ENCODE data around the gene POLDIP2. TPM values are rescaled to one million over a fixed set of nuclear protein-coding genes. Genes with fewer than 3 reads are reported as not detected.

The POLDIP2 gene
- total and polyA plus RNA-seq, 2 of the 13 experiments (the other 11 are each of a cell fraction or from before 2014, with no cell fraction given): 85.9 to 114 TPM

DNA sequence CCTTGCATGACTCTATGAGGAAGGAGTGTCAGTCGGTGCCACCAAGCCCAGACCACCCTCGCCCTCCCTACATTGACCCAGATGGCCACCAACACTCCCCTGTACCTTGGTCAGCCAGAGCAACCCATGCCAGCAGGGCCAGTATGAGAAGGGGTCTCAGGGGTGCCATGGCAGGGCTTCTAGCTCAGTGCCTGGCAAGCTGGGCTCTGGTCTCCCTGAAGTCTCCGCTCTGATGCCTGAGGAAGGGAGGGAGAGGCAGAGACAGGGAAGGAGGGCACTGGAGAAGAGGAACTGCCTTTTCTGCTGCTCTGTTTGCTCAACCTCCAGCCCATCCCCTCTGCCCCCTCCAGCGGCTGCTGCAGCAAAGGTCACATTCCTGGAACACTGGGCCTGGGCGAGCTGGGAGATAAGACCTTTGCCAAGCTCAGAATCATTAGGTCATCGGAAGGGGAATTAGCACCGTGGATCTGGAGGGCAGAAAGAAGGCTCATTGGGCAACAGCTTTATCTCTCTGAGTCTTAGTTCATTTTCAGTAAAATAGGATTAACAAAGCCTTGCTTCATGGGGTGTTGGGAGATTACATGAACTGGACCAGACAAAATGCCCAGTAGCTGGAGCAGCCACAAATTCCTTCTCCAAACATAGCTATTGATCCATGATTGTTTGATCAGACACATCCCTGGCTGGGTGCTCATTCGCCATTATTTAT lies 12.9 kb upstream of the POLDIP2 start, which contains the start of gene VTN (continued):
- TF ChIP-seq, protein P1, sequence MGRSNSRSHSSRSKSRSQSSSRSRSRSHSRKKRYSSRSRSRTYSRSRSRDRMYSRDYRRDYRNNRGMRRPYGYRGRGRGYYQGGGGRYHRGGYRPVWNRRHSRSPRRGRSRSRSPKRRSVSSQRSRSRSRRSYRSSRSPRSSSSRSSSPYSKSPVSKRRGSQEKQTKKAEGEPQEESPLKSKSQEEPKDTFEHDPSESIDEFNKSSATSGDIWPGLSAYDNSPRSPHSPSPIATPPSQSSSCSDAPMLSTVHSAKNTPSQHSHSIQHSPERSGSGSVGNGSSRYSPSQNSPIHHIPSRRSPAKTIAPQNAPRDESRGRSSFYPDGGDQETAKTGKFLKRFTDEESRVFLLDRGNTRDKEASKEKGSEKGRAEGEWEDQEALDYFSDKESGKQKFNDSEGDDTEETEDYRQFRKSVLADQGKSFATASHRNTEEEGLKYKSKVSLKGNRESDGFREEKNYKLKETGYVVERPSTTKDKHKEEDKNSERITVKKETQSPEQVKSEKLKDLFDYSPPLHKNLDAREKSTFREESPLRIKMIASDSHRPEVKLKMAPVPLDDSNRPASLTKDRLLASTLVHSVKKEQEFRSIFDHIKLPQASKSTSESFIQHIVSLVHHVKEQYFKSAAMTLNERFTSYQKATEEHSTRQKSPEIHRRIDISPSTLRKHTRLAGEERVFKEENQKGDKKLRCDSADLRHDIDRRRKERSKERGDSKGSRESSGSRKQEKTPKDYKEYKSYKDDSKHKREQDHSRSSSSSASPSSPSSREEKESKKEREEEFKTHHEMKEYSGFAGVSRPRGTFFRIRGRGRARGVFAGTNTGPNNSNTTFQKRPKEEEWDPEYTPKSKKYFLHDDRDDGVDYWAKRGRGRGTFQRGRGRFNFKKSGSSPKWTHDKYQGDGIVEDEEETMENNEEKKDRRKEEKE (IDR thresholded peaks at IDR 0.05): no peak
- TF ChIP-seq, protein P2, sequence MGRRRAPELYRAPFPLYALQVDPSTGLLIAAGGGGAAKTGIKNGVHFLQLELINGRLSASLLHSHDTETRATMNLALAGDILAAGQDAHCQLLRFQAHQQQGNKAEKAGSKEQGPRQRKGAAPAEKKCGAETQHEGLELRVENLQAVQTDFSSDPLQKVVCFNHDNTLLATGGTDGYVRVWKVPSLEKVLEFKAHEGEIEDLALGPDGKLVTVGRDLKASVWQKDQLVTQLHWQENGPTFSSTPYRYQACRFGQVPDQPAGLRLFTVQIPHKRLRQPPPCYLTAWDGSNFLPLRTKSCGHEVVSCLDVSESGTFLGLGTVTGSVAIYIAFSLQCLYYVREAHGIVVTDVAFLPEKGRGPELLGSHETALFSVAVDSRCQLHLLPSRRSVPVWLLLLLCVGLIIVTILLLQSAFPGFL (CRISPR knock-in tag; IDR thresholded peaks at IDR 0.05): no peak
- TF ChIP-seq FOXA1 (IDR thresholded peaks at IDR 0.05): peak; percentile 52; the same call in 1 of the 2 replicates
- TF ChIP-seq FOXA1 (CRISPR knock-in tag; IDR thresholded peaks at IDR 0.05): peak; percentile 80
- no peak for TF ChIP-seq ZNF33A (CRISPR knock-in tag; IDR thresholded peaks at IDR 0.05; ENCODE audit: borderline replicate concordance)
- TF ChIP-seq GLI4 (CRISPR knock-in tag; IDR thresholded peaks at IDR 0.05; ENCODE audit: borderline replicate concordance): no peak
- peak; percentile 76 for TF ChIP-seq ZNF644 (CRISPR knock-in tag; IDR thresholded peaks at IDR 0.05; ENCODE audit: low read depth)
- no peak for TF ChIP-seq SUZ12 (IDR thresholded peaks at IDR 0.05; ENCODE audit: low read depth, low read length)
- TF ChIP-seq, protein P3, sequence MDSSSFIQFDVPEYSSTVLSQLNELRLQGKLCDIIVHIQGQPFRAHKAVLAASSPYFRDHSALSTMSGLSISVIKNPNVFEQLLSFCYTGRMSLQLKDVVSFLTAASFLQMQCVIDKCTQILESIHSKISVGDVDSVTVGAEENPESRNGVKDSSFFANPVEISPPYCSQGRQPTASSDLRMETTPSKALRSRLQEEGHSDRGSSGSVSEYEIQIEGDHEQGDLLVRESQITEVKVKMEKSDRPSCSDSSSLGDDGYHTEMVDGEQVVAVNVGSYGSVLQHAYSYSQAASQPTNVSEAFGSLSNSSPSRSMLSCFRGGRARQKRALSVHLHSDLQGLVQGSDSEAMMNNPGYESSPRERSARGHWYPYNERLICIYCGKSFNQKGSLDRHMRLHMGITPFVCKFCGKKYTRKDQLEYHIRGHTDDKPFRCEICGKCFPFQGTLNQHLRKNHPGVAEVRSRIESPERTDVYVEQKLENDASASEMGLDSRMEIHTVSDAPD (CRISPR knock-in tag; IDR thresholded peaks at IDR 0.05): peak; percentile 92
- TF ChIP-seq, protein P4, sequence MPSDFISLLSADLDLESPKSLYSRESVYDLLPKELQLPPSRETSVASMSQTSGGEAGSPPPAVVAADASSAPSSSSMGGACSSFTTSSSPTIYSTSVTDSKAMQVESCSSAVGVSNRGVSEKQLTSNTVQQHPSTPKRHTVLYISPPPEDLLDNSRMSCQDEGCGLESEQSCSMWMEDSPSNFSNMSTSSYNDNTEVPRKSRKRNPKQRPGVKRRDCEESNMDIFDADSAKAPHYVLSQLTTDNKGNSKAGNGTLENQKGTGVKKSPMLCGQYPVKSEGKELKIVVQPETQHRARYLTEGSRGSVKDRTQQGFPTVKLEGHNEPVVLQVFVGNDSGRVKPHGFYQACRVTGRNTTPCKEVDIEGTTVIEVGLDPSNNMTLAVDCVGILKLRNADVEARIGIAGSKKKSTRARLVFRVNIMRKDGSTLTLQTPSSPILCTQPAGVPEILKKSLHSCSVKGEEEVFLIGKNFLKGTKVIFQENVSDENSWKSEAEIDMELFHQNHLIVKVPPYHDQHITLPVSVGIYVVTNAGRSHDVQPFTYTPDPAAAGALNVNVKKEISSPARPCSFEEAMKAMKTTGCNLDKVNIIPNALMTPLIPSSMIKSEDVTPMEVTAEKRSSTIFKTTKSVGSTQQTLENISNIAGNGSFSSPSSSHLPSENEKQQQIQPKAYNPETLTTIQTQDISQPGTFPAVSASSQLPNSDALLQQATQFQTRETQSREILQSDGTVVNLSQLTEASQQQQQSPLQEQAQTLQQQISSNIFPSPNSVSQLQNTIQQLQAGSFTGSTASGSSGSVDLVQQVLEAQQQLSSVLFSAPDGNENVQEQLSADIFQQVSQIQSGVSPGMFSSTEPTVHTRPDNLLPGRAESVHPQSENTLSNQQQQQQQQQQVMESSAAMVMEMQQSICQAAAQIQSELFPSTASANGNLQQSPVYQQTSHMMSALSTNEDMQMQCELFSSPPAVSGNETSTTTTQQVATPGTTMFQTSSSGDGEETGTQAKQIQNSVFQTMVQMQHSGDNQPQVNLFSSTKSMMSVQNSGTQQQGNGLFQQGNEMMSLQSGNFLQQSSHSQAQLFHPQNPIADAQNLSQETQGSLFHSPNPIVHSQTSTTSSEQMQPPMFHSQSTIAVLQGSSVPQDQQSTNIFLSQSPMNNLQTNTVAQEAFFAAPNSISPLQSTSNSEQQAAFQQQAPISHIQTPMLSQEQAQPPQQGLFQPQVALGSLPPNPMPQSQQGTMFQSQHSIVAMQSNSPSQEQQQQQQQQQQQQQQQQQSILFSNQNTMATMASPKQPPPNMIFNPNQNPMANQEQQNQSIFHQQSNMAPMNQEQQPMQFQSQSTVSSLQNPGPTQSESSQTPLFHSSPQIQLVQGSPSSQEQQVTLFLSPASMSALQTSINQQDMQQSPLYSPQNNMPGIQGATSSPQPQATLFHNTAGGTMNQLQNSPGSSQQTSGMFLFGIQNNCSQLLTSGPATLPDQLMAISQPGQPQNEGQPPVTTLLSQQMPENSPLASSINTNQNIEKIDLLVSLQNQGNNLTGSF (CRISPR knock-in tag; IDR thresholded peaks at IDR 0.05): no peak
- peak; percentile 70; the same call in 1 of the 2 replicates for TF ChIP-seq AHR (CRISPR knock-in tag; IDR thresholded peaks at IDR 0.05)
- TF ChIP-seq, protein P5, sequence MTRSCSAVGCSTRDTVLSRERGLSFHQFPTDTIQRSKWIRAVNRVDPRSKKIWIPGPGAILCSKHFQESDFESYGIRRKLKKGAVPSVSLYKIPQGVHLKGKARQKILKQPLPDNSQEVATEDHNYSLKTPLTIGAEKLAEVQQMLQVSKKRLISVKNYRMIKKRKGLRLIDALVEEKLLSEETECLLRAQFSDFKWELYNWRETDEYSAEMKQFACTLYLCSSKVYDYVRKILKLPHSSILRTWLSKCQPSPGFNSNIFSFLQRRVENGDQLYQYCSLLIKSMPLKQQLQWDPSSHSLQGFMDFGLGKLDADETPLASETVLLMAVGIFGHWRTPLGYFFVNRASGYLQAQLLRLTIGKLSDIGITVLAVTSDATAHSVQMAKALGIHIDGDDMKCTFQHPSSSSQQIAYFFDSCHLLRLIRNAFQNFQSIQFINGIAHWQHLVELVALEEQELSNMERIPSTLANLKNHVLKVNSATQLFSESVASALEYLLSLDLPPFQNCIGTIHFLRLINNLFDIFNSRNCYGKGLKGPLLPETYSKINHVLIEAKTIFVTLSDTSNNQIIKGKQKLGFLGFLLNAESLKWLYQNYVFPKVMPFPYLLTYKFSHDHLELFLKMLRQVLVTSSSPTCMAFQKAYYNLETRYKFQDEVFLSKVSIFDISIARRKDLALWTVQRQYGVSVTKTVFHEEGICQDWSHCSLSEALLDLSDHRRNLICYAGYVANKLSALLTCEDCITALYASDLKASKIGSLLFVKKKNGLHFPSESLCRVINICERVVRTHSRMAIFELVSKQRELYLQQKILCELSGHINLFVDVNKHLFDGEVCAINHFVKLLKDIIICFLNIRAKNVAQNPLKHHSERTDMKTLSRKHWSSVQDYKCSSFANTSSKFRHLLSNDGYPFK (CRISPR knock-in tag; IDR thresholded peaks at IDR 0.05; ENCODE audit: borderline replicate concordance): no peak; the same call in 1 of the 2 replicates
- TF ChIP-seq ZNF30 (CRISPR knock-in tag; IDR thresholded peaks at IDR 0.05): no peak
- TF ChIP-seq ZFP1 (CRISPR knock-in tag; IDR thresholded peaks at IDR 0.05): 0 out of 2 replicates have a peak, but pooled peaks have one; percentile 37
- peak; percentile 98 for TF ChIP-seq TEAD3 (CRISPR knock-in tag; optimal IDR thresholded peaks at IDR 0.05; ENCODE audit: borderline replicate concordance)
- no peak for TF ChIP-seq PHB2 (IDR thresholded peaks at IDR 0.05; ENCODE audit: partially characterized antibody)
